Calu3 (cell line): ENCODE measurements around the gene ZNF860. TPM values are rescaled to one million over a fixed set of nuclear protein-coding genes. Genes with fewer than 3 reads are reported as not detected.
"Not testable (repeated sequence)": the region's sequence is repeated elsewhere in the genome, so short reads cannot be mapped to it uniquely, and the experiment has no call there.

ENCODE experiments used
- BruUV-seq: library from RNA; stranded (reverse); fragments of 400-500 nt; replicated peaks from 2 replicates; lab custom pipeline; 2021; lab: Mats Ljungman, UMichigan
- CTCF ChIA-PET: fragments of 300-600 bp; sonication (Branson Sonifier 250); formaldehyde crosslinking; loops from one replicate; lab custom pipeline; 2022; ENCODE audit warnings: antibody characterized with exemption; lab: Charles Lee
- DNase-seq: peaks from one replicate; pipeline ENCODE4 v3.0.0; 2022
- H3K27ac Mint-ChIP-seq: one replicate; pipeline ENCODE4 v1.8.0; 2022; ENCODE audit warnings: mixed read lengths; ENCODE audit not compliant: unreplicated experiment
- H3K27me3 Mint-ChIP-seq: one replicate; pipeline ENCODE4 v1.8.0; 2022; ENCODE audit warnings: mixed read lengths; ENCODE audit not compliant: unreplicated experiment
- H3K36me3 Mint-ChIP-seq: one replicate; pipeline ENCODE4 v1.8.0; 2022; ENCODE audit warnings: mild to moderate bottlenecking, moderate library complexity, mixed read lengths; ENCODE audit not compliant: insufficient read depth, unreplicated experiment
- H3K4me1 Mint-ChIP-seq: one replicate; pipeline ENCODE4 v1.8.0; 2022; ENCODE audit warnings: mild to moderate bottlenecking, low read depth, mixed read lengths; ENCODE audit not compliant: unreplicated experiment
- H3K4me3 Mint-ChIP-seq: one replicate; pipeline ENCODE4 v1.8.0; 2022; ENCODE audit warnings: mild to moderate bottlenecking, low read depth, moderate library complexity, mixed read lengths; ENCODE audit not compliant: unreplicated experiment
- H3K9me3 Mint-ChIP-seq: one replicate; pipeline ENCODE4 v1.8.0; 2022; ENCODE audit warnings: low read depth, mixed read lengths; ENCODE audit not compliant: unreplicated experiment
- CTCF ChIP-seq: fragments of 200-600 bp; IDR thresholded peaks from one replicate; pipeline ENCODE4 v1.8.0; 2022; ENCODE audit warnings: antibody characterized with exemption; ENCODE audit not compliant: unreplicated experiment
- intact Hi-C: fragments of 100-400 bp; cut with micrococcal nuclease; formaldehyde crosslinking; loops from one replicate; pipeline ENCODE4 v1.10.0; 2022; ENCODE audit not compliant: unreplicated experiment
- total RNA-seq: library from RNA; stranded (reverse); gene quantifications from 2 replicates; pipeline ENCODE4 v1.2.3, GENCODE V29; 2022

The ZNF860 gene
- total RNA-seq, 1 experiment from 2014 or later, result 11.8 TPM

- Mint-ChIP-seq H3K9me3 (no peaks in the 10 kb centered on the region), H3K27ac (no peak overlapping the region), H3K36me3 (no peaks in the 10 kb centered on the region), H3K27me3 (no peaks in the 10 kb centered on the region), H3K4me3 (no peak overlapping the region), H3K4me1 (no peaks in the 10 kb centered on the region)
- CTCF ChIA-PET, result no interaction called here
- TF ChIP-seq CTCF, result no peak
- BruUV-seq, result no TSS peak
- no peak for DNase-seq
- intact Hi-C loops, result no loop called here
Observed at GRCh38 chr3:31993843-31994242, 12.3 kb downstream of the ZNF860 start.

GRCh38 chr3:31995026-31995425 lies 13.5 kb downstream of the ZNF860 start:
- H3K4me1 Mint-ChIP-seq, BruUV-seq, H3K4me3 Mint-ChIP-seq, DNase-seq, H3K27me3 Mint-ChIP-seq, H3K36me3 Mint-ChIP-seq, H3K9me3 Mint-ChIP-seq, CTCF ChIA-PET, H3K27ac Mint-ChIP-seq, intact Hi-C loops: not testable (repeated sequence)

GRCh38 chr3:31996195-31996594 lies 14.6 kb downstream of the ZNF860 start:
- DNase-seq, result no peak
- no peaks in the 10 kb centered on the region for H3K27me3 Mint-ChIP-seq
- no peak overlapping the region for H3K4me3 Mint-ChIP-seq
- intact Hi-C loops, result no loop called here
- no peak overlapping the region for H3K27ac Mint-ChIP-seq
- H3K4me1 Mint-ChIP-seq, result no peaks in the 10 kb centered on the region
- TF ChIP-seq CTCF, result no peak
- no peaks in the 10 kb centered on the region for H3K36me3 Mint-ChIP-seq
- CTCF ChIA-PET, result no interaction called here
- BruUV-seq, result no TSS peak
- no peaks in the 10 kb centered on the region for H3K9me3 Mint-ChIP-seq

GRCh38 chr3:31997500-31997899 lies 15.9 kb downstream of the ZNF860 start:
- Mint-ChIP-seq H3K27ac (no peak overlapping the region), H3K36me3 (no peaks in the 10 kb centered on the region), H3K4me1 (no peaks in the 10 kb centered on the region), H3K4me3 (no peak overlapping the region), H3K27me3 (no peaks in the 10 kb centered on the region), H3K9me3 (no peaks in the 10 kb centered on the region)
- intact Hi-C loops, result no loop called here
- no peak for TF ChIP-seq CTCF
- CTCF ChIA-PET, result no interaction called here
- DNase-seq, result no peak
- BruUV-seq, result no TSS peak

- no peaks in the 10 kb centered on the region for H3K36me3 Mint-ChIP-seq
- H3K4me3 Mint-ChIP-seq, result no peak overlapping the region
- H3K27ac Mint-ChIP-seq, result no peak overlapping the region
- BruUV-seq, result no TSS peak
- intact Hi-C loops, result no loop called here
- no peaks in the 10 kb centered on the region for H3K27me3 Mint-ChIP-seq
- no peak for TF ChIP-seq CTCF
- no peaks in the 10 kb centered on the region for H3K9me3 Mint-ChIP-seq
- no peak for DNase-seq
- peaks cover 8% of the 10 kb centered on the region for H3K4me1 Mint-ChIP-seq
- CTCF ChIA-PET, result no interaction called here
Observed at GRCh38 chr3:31999907-32000439, 18.4 kb downstream of the ZNF860 start.
